Measurements from ENCODE around the gene RNLS. TPM values are rescaled to one million over a fixed set of nuclear protein-coding genes. Genes with fewer than 3 reads are reported as not detected.

Gene RNLS
- total RNA-seq, 1 experiment from 2014 or later: 8.1 TPM

DNA sequence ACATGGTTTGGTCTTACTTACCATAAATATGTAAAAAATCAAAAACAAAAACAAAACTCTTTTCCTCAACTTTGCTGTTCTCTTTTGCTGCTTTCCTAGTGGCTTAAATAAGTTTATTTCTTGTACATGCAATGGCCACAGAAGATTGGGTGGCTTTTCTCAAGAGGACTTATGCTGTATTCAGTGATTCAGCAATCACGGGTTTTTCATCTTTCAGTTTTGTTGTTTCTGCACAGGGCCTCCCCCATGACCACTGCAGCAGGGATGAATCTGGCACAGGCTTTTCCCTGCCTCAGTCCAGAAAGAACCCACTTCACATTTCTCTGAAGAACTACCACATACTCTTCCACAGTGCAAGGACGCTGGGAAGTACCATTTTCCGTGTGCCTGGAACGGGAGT is 355.0 kb downstream of the RNLS start:
- intact Hi-C loops (cut with micrococcal nuclease; ENCODE audit: unreplicated experiment): no loop called here
- DNase-seq (ENCODE audit: low spot score): no peak

DNA sequence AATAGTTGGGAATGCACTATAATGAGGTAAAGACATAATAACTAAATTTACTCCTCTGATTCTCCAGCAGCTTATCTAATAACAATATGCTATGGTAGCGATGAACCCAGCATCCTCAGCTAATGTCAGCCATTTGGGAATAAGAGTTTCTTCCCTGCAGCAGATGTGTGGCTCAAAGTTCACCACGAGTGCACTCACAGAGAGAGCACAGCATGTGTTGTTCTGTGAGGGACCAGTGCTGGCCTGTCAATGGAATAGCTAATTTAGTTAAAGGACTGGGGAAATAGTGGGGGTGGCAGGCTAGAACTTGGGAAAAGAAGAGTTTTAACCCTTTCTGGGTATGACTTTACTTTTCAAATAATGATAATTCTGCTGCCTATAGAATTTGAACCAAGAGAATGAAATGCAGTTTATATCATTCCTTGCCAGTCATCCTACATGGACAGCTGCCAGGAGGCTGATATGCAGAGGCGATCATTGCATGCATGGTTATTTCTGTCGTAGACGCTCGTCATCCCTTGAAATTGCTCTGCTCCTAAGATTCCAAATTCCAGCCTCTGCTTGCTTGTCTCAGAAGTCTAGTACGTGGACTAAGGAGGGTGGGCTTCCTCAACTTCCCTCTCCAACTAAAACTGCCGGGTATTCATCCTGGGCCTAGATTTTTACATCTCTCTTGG is 355.6 kb downstream of the RNLS start:
- POLR2A ChIA-PET (ENCODE audit: low non-redundant PET): no interaction called here
- no TSS peak for BruUV-seq (replicated peaks)
- TF ChIP-seq, protein P1, sequence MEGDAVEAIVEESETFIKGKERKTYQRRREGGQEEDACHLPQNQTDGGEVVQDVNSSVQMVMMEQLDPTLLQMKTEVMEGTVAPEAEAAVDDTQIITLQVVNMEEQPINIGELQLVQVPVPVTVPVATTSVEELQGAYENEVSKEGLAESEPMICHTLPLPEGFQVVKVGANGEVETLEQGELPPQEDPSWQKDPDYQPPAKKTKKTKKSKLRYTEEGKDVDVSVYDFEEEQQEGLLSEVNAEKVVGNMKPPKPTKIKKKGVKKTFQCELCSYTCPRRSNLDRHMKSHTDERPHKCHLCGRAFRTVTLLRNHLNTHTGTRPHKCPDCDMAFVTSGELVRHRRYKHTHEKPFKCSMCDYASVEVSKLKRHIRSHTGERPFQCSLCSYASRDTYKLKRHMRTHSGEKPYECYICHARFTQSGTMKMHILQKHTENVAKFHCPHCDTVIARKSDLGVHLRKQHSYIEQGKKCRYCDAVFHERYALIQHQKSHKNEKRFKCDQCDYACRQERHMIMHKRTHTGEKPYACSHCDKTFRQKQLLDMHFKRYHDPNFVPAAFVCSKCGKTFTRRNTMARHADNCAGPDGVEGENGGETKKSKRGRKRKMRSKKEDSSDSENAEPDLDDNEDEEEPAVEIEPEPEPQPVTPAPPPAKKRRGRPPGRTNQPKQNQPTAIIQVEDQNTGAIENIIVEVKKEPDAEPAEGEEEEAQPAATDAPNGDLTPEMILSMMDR (conservative IDR thresholded peaks at IDR 0.05; ENCODE audit: low read depth, low read length): no peak
- TF ChIP-seq EZH2 (IDR thresholded peaks at IDR 0.05; ENCODE audit: borderline replicate concordance, low read depth, low read length, poor library complexity, severe bottlenecking): no peak
- H3K27ac ChIP-seq (ENCODE audit: low read depth, low read length, poor library complexity, severe bottlenecking): no peak overlapping the region
- H3K4me1 ChIP-seq (ENCODE audit: insufficient read depth, low read length, poor library complexity, severe bottlenecking): no peaks in the 10 kb centered on the region
- CTCF ChIA-PET: no interaction called here
- peak; percentile 11 for DNase-seq (ENCODE audit: low spot score)
- H3K36me3 ChIP-seq (ENCODE audit: insufficient read depth, low read length, poor library complexity, severe bottlenecking): no peaks in the 10 kb centered on the region
- H3K4me3 ChIP-seq (ENCODE audit: low read depth, low read length, poor library complexity, severe bottlenecking): no peak overlapping the region
- intact Hi-C loops (cut with micrococcal nuclease; ENCODE audit: unreplicated experiment): no loop called here
- no peaks in the 10 kb centered on the region for H3K9me3 ChIP-seq (ENCODE audit: low read depth, low read length, poor library complexity, severe bottlenecking)
- no peaks in the 10 kb centered on the region for H3K27me3 ChIP-seq (replicated peaks; ENCODE audit: insufficient read depth, low read depth, low read length, poor library complexity)

More for the DNA sequence above, 355.0 kb downstream of the RNLS start:
- Histone ChIP-seq H3K4me3 (ENCODE audit: low read depth, low read length, poor library complexity, severe bottlenecking) (no peak overlapping the region), H3K9me3 (ENCODE audit: low read depth, low read length, poor library complexity, severe bottlenecking) (no peaks in the 10 kb centered on the region), H3K27ac (ENCODE audit: low read depth, low read length, poor library complexity, severe bottlenecking) (no peak overlapping the region), H3K27me3 (replicated peaks; ENCODE audit: insufficient read depth, low read depth, low read length, poor library complexity) (no peaks in the 10 kb centered on the region), H3K36me3 (ENCODE audit: insufficient read depth, low read length, poor library complexity, severe bottlenecking) (no peaks in the 10 kb centered on the region), H3K4me1 (ENCODE audit: insufficient read depth, low read length, poor library complexity, severe bottlenecking) (no peaks in the 10 kb centered on the region)
- CTCF ChIA-PET: no interaction called here
- TF ChIP-seq EZH2 (IDR thresholded peaks at IDR 0.05; ENCODE audit: borderline replicate concordance, low read depth, low read length, poor library complexity, severe bottlenecking): no peak
- TF ChIP-seq, protein P1 (conservative IDR thresholded peaks at IDR 0.05; ENCODE audit: low read depth, low read length): no peak
- POLR2A ChIA-PET (ENCODE audit: low non-redundant PET): no interaction called here
- BruUV-seq (replicated peaks): no TSS peak

DNA sequence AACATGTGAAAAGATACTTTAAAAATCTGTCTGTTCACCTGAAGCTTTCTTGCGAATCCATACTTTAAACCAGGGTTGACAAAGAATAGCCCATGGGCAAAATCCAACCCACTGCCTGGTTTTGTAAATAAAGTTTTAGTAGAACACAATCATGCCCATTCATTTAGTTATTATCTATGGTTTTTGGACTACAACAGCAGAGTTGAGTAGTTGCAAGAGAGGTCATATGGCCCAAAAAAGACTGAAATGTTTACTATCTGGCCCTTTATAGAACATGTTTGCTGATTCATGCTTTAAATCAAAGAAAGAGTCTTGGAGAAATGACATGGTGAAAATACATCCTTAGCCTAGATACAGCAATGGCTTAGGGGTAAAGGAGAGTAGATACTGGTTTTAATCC is 356.2 kb downstream of the RNLS start:
- Histone ChIP-seq H3K27ac (ENCODE audit: low read depth, low read length, poor library complexity, severe bottlenecking) (no peak overlapping the region), H3K36me3 (ENCODE audit: insufficient read depth, low read length, poor library complexity, severe bottlenecking) (no peaks in the 10 kb centered on the region), H3K9me3 (ENCODE audit: low read depth, low read length, poor library complexity, severe bottlenecking) (no peaks in the 10 kb centered on the region), H3K4me1 (ENCODE audit: insufficient read depth, low read length, poor library complexity, severe bottlenecking) (no peaks in the 10 kb centered on the region), H3K27me3 (replicated peaks; ENCODE audit: insufficient read depth, low read depth, low read length, poor library complexity) (no peaks in the 10 kb centered on the region), H3K4me3 (ENCODE audit: low read depth, low read length, poor library complexity, severe bottlenecking) (no peak overlapping the region)
- no TSS peak for BruUV-seq (replicated peaks)
- ChIA-PET CTCF (no interaction called here), POLR2A (ENCODE audit: low non-redundant PET) (no interaction called here)
- TF ChIP-seq EZH2 (IDR thresholded peaks at IDR 0.05; ENCODE audit: borderline replicate concordance, low read depth, low read length, poor library complexity, severe bottlenecking): no peak
- TF ChIP-seq, protein P1 (conservative IDR thresholded peaks at IDR 0.05; ENCODE audit: low read depth, low read length): no peak
- intact Hi-C loops (cut with micrococcal nuclease; ENCODE audit: unreplicated experiment): no loop called here
- no peak for DNase-seq (ENCODE audit: low spot score)

Measured in A673 (cell line).